OCI-LY7 (cell line): Measurements from ENCODE around the gene DLEU7.

Source experiments
- EZH2phosphoT487 ChIP-seq: fragments of 200-600 bp; sonication (generic); IDR thresholded peaks from 2 replicates; pipeline ENCODE4 v1.6.1; 2018; ENCODE audit warnings: low read depth, borderline replicate concordance, mild to moderate bottlenecking, mixed run types, antibody characterized with exemption, low read length, moderate library complexity, mixed read lengths
- TF ChIP-seq, protein P1 (sequence below): fragments of 200-600 bp; sonication (generic); conservative IDR thresholded peaks from 2 replicates; pipeline ENCODE4 v1.5.1; 2014; ENCODE audit warnings: mild to moderate bottlenecking, antibody characterized with exemption, low read length, moderate library complexity, mixed read lengths

DNA sequence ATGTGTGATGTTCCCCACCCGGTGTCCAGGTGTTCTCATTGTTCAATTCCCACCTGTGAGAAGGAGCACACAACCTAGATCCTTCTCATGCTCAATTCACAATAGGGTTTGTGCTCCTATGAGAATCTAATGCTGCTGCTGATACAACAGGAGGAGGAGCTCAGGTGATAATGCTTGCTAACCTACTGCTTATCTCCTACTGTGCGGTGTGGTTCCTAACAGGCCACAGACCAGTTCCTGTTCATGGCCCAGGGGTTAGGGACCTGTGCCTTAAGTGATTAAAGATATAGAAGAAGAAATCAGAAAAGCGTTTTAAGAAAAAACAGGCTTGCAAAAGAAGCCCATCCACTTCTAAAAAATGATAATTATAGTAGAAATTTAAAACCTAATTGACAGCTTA lies 17.5 kb downstream of the DLEU7 start:
- TF ChIP-seq, protein P1, sequence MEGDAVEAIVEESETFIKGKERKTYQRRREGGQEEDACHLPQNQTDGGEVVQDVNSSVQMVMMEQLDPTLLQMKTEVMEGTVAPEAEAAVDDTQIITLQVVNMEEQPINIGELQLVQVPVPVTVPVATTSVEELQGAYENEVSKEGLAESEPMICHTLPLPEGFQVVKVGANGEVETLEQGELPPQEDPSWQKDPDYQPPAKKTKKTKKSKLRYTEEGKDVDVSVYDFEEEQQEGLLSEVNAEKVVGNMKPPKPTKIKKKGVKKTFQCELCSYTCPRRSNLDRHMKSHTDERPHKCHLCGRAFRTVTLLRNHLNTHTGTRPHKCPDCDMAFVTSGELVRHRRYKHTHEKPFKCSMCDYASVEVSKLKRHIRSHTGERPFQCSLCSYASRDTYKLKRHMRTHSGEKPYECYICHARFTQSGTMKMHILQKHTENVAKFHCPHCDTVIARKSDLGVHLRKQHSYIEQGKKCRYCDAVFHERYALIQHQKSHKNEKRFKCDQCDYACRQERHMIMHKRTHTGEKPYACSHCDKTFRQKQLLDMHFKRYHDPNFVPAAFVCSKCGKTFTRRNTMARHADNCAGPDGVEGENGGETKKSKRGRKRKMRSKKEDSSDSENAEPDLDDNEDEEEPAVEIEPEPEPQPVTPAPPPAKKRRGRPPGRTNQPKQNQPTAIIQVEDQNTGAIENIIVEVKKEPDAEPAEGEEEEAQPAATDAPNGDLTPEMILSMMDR: no peak
- no peak for TF ChIP-seq EZH2phosphoT487
